ENCODE results near the gene MAPKAP1.
A peak's percentile ranks its signal among the peaks of the same experiment; 100 is the strongest.

The MAPKAP1 gene

GRCh38 chr9:125532812-125533594 is 174.0 kb downstream of the MAPKAP1 start:
- intact Hi-C loops (cut with DNase I): no loop called here
- DNase-seq: no peak

- DNase-seq: no peak
- intact Hi-C loops (cut with DNase I): no loop called here
Observed at GRCh38 chr9:125532412-125532811, 174.6 kb downstream of the MAPKAP1 start.

DNA sequence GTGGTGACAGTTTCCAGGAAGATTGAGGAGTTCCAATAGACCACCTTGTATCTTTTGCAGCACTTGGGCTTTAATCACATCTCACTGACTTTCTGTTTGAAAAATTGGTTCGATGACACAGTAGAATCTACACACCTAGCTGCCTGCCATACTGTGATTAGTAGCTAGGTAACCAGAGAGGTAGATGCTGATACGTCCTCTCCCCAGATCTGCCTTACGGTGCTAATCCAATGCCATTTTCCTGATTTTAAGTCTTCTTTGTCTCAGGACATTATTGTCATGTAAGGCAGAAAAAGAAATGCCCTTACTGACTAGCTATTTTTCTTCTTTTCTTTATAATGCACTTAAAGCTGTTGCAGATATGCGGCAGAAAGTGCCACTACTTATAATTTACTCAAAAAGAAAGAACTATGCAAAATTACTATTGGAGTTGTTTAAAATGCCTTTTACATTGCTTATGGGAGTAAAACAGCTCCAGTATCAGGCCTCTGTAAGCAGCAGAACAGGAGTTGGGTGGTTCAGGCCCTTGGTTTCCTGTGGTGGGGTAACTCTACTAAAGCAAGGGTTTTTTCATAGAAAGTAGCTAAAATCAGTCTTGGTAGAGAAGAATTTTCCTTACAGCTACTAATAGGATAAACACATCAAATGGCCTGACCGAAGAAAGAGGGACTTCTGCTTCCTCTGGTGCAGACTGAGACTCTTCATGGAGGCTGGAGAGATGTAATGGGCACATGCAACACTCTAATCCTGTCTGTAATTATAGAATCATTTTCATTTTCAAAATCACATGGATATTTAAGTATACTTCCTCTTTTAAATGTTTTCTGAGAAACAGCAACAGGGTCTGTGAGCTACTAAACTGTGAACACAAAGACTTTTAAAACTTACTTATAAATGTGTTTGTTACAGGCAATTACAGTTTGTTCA is 177.2 kb downstream of the MAPKAP1 start:
- intact Hi-C loops (cut with DNase I): no loop called here
- DNase-seq: no peak

DNA sequence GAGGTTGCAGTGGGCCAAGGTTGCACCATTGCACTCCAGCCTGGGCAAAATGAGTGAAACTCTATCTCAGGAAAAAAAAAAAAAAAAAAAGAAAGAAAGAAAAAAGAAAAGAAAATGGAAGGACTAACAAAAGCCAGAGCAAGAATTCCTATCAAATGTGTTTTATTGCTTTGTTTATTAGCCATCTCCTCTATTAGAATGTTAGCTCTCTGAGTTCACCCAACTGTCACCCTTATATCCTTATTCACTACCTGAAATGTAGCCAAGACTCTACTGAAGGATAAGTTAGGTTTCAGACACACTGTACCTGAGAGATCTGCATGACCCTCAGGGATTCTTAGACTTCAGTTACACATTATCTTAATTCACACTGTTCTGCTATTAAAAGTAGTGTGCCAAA is 177.9 kb downstream of the MAPKAP1 start:
- DNase-seq: no peak
- intact Hi-C loops (cut with DNase I): no loop called here

- intact Hi-C loops (cut with DNase I): no loop called here
- DNase-seq: no peak
Observed at GRCh38 chr9:125527471-125528002, 179.5 kb downstream of the MAPKAP1 start.

DNA sequence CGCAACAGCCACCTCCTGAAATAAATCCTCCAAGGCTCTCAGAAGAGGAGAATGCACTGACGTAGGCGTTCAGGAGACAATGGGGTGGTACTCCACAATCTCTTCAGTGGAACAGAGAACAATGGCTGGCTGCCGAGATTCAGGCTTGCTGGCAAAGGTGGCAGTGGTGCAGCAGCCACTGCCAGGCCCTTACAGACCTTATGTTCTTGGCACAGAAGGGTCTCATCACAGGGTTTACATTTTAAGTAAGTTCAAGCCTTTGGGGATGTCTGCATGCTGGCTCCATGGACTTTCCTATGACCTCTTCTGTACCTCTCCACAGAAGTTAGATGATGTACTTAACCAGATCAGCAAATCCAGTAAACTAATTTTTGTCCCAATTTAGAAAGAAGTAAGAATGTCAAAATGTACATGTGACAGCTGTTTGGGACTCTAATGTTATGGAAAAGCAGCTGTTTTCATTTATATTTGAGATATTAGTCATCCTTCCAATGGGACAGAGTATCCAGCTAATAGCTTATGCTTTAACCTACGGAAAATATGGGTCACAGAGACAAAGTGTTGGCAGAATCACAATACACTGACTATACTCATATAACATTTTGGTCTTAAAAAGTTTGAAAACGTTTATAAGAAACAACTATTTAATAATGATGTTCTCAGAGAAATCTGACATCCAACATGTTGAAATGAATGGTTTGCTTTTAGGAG is 180.9 kb downstream of the MAPKAP1 start:
- DNase-seq: no peak
- intact Hi-C loops (cut with DNase I): no loop called here

- intact Hi-C loops (cut with DNase I): no loop called here
- no peak for DNase-seq
Observed at GRCh38 chr9:125524583-125525355, 182.2 kb downstream of the MAPKAP1 start.

- intact Hi-C loops (cut with DNase I): no loop called here
- DNase-seq: no peak
Observed at GRCh38 chr9:125523681-125524080, 183.3 kb downstream of the MAPKAP1 start.

DNA sequence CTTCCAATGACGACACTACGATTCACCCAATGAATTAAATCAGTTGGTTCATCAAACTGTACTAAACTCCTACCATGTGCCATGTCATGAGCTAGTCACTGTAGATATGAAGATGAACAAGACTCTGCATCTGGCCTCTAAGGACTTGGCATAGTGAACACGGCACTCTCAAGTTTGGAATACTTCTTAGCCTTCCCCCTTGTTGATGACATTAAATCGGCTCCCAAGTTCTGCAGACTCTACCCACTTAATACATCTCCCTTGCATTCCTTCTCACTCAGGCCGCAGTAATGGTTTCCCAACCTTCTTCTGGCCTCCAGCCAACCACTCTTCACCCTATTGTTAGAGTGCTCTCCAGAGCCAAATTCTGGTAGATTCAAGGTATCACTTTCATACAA is 184.7 kb downstream of the MAPKAP1 start:
- DNase-seq: no peak
- intact Hi-C loops (cut with DNase I): no loop called here

- DNase-seq: no peak
- intact Hi-C loops (cut with DNase I): no loop called here
Observed at GRCh38 chr9:125521462-125522327, 185.3 kb downstream of the MAPKAP1 start.

- intact Hi-C loops (cut with DNase I): no loop called here
- DNase-seq: no peak
Observed at GRCh38 chr9:125519734-125520133, 187.3 kb downstream of the MAPKAP1 start.

DNA sequence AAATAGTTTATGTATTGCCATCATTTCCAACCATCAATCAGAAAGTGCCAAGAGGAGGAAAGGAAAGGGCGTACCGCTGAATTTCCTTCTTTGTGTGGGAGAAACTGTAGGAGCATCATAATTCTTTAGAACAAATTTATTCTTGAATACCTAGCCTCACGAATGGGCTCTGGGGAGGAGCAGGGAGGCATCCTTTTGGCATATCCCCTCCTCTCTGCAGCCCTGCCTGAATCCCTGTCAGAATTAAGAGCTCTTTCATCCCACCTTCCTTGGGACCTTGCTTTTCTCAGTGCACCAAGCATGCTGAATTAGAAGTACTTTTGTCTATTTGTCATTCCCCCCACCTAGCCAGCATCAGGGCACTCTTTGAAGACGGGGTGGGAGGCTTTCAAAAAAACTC is 189.4 kb downstream of the MAPKAP1 start:
- intact Hi-C loops (cut with DNase I): no loop called here
- peak in 14 of 42 donors; percentile 10 to 71 (median 48) for DNase-seq

GRCh38 chr9:125515983-125516940 is 190.7 kb downstream of the MAPKAP1 start:
- DNase-seq: no peak
- intact Hi-C loops (cut with DNase I): no loop called here

- no peak for DNase-seq
- intact Hi-C loops (cut with DNase I): no loop called here
Observed at GRCh38 chr9:125515281-125515680, 191.7 kb downstream of the MAPKAP1 start.

- no peak for DNase-seq
- intact Hi-C loops (cut with DNase I): no loop called here
Observed at GRCh38 chr9:125514468-125514867, 192.5 kb downstream of the MAPKAP1 start.

- DNase-seq: peak in 41 of 42 donors; percentile 27 to 90 (median 62)
- intact Hi-C loops (cut with DNase I): no loop called here
Observed at GRCh38 chr9:125513668-125514413, 193.2 kb downstream of the MAPKAP1 start.

All from head of caudate nucleus (tissue), 42 donors.